ENCODE results near the gene KIAA0319L.

DNA sequence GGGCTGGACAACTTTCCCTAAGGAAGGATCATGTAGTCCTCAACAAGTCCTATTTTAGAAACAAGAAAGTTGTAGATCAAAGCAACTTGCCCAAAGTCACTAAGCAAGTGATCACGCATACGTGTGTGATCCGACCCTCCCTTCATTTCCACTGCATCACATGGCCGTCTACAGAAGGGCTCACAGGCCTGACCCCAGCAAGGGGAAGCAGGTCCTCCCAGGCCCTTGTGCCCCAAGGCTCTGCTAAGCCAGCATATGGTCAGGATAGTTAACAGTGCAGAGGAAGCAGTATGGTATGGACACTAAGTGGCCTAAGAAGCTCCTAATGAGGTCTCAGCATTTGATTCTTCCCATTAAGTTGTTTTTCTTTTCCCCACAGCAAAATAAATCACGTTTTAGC, 40.7 kb upstream of the KIAA0319L start:
- TF ChIP-seq ELF4 (IDR thresholded peaks at IDR 0.05) (no peak), SUZ12 (IDR thresholded peaks at IDR 0.05) (no peak), ZNF384 (IDR thresholded peaks at IDR 0.05) (no peak), NFRKB (IDR thresholded peaks at IDR 0.05) (no peak)
